ENCODE measurements around the gene ERAP2. TPM values are rescaled to one million over a fixed set of nuclear protein-coding genes. Genes with fewer than 3 reads are reported as not detected.
A peak's percentile ranks its signal among the peaks of the same experiment; 100 is the strongest.

Gene ERAP2
- polyA plus RNA-seq (2013, experiment 1 of 2): not detected
- not detected for polyA plus RNA-seq (2013, experiment 2 of 2)

- no peak for DNase-seq (ENCODE audit: low spot score)
- peak within 1 kb of the TSS; percentile 79 for H2AFZ ChIP-seq (ENCODE audit: low read length)
- no peak within 1 kb of the TSS for H3K4me3 ChIP-seq (ENCODE audit: low read length in 2 of 2)
- H3K4ac ChIP-seq (ENCODE audit: low read length): no peak within 1 kb of the TSS
- H3K27me3 ChIP-seq (ENCODE audit: control insufficient read depth in 3 of 3, insufficient read depth in 3 of 3, low read depth in 1 of 3, low read length in 3 of 3): no peaks in the 10 kb centered on the region
- WGBS, 2 donors (ENCODE audit: extremely low coverage in 2 of 2, insufficient read length in 2 of 2, insufficient replicate concordance in 1 of 2): no CpG with 5 or more reads among the region's 6 CpGs
- H3K9ac ChIP-seq (ENCODE audit: low read depth, low read length, poor library complexity): no peak within 1 kb of the TSS
- no peak within 1 kb of the TSS for H3K14ac ChIP-seq (ENCODE audit: low read length)
- H3K79me1 ChIP-seq (ENCODE audit: low read depth, low read length): no peaks in the 10 kb centered on the region
- no peaks in the 10 kb centered on the region for H3K9me3 ChIP-seq (replicated peaks in 1 of 2; ENCODE audit: control insufficient read depth in 2 of 2, insufficient read depth in 1 of 2, low read depth in 1 of 2, low read length in 2 of 2)
- H2BK15ac ChIP-seq (ENCODE audit: low read length): no peak within 1 kb of the TSS
- H2BK120ac ChIP-seq (ENCODE audit: low read depth, low read length): no peak within 1 kb of the TSS
- no peak within 1 kb of the TSS for H3K4me2 ChIP-seq (ENCODE audit: insufficient read depth, low read length, poor library complexity, severe bottlenecking)
- H3K27ac ChIP-seq (replicated peaks; ENCODE audit: low read length): no peak within 1 kb of the TSS
- H4K8ac ChIP-seq (ENCODE audit: low read depth, low read length): no peak within 1 kb of the TSS
- no peak within 1 kb of the TSS for H3K18ac ChIP-seq (ENCODE audit: low read length)
- H2BK5ac ChIP-seq (ENCODE audit: low read length): no peak within 1 kb of the TSS
- H3K23ac ChIP-seq (ENCODE audit: low read depth, low read length, poor library complexity): no peak within 1 kb of the TSS
- H3K36me3 ChIP-seq (replicated peaks in 1 of 2; ENCODE audit: control insufficient read depth in 2 of 2, insufficient read depth in 2 of 2, low read length in 2 of 2): no peaks in the 10 kb centered on the region
- no peak within 1 kb of the TSS for H4K91ac ChIP-seq (ENCODE audit: low read depth, low read length, poor library complexity)
- peaks cover 2 to 9% of the 10 kb centered on the region in 2 donors for H3K4me1 ChIP-seq (ENCODE audit: control insufficient read depth in 2 of 2, insufficient read depth in 1 of 2, low read depth in 1 of 2, low read length in 2 of 2)
- H2BK12ac ChIP-seq (ENCODE audit: low read length): no peak within 1 kb of the TSS
- H2AK5ac ChIP-seq (ENCODE audit: low read depth, low read length): no peak within 1 kb of the TSS
Observed at GRCh38 chr5:96876292-96876850, at the start of gene ERAP2. TSS of gene ERAP2 (plus strand) at chr5:96876500. CDS start at chr5:96879686, 3,186 bp downstream.

- Histone ChIP-seq H2BK15ac (ENCODE audit: low read length) (no peak overlapping the region), H3K79me1 (ENCODE audit: low read depth, low read length) (no peaks in the 10 kb centered on the region), H3K18ac (ENCODE audit: low read length) (no peak overlapping the region), H2AFZ (ENCODE audit: low read length) (no peak overlapping the region), H3K4me3 (ENCODE audit: low read length in 2 of 2) (no peak overlapping the region), H3K9me3 (replicated peaks in 1 of 2; ENCODE audit: control insufficient read depth in 2 of 2, insufficient read depth in 1 of 2, low read depth in 1 of 2, low read length in 2 of 2) (no peaks in the 10 kb centered on the region), H2BK12ac (ENCODE audit: low read length) (no peak overlapping the region), H3K27me3 (ENCODE audit: control insufficient read depth in 3 of 3, insufficient read depth in 3 of 3, low read depth in 1 of 3, low read length in 3 of 3) (no peaks in the 10 kb centered on the region), H3K36me3 (replicated peaks in 1 of 2; ENCODE audit: control insufficient read depth in 2 of 2, insufficient read depth in 2 of 2, low read length in 2 of 2) (no peaks in the 10 kb centered on the region), H3K4me1 (ENCODE audit: control insufficient read depth in 2 of 2, insufficient read depth in 1 of 2, low read depth in 1 of 2, low read length in 2 of 2) (no peaks in the 10 kb centered on the region), H3K27ac (replicated peaks; ENCODE audit: low read length) (no peak overlapping the region), H2BK5ac (ENCODE audit: low read length) (no peak overlapping the region), H2AK5ac (ENCODE audit: low read depth, low read length) (no peak overlapping the region), H2BK120ac (ENCODE audit: low read depth, low read length) (no peak overlapping the region), H4K8ac (ENCODE audit: low read depth, low read length) (no peak overlapping the region), H4K91ac (ENCODE audit: low read depth, low read length, poor library complexity) (no peak overlapping the region), H3K4ac (ENCODE audit: low read length) (no peak overlapping the region), H3K14ac (ENCODE audit: low read length) (no peak overlapping the region), H3K23ac (ENCODE audit: low read depth, low read length, poor library complexity) (no peak overlapping the region), H3K4me2 (ENCODE audit: insufficient read depth, low read length, poor library complexity, severe bottlenecking) (no peak overlapping the region), H3K9ac (ENCODE audit: low read depth, low read length, poor library complexity) (no peak overlapping the region)
- no CpG with 5 or more reads among the region's 6 CpGs for WGBS, 2 donors (ENCODE audit: extremely low coverage in 2 of 2, insufficient read length in 2 of 2, insufficient replicate concordance in 1 of 2)
- DNase-seq (ENCODE audit: low spot score): no peak
Observed at GRCh38 chr5:96829297-96829696, 47.0 kb upstream of the ERAP2 start.

GRCh38 chr5:96834016-96834415, 42.3 kb upstream of the ERAP2 start:
- H3K4me1 ChIP-seq (ENCODE audit: control insufficient read depth in 2 of 2, insufficient read depth in 1 of 2, low read depth in 1 of 2, low read length in 2 of 2): no peaks in the 10 kb centered on the region
- no peak overlapping the region for H3K4me3 ChIP-seq (ENCODE audit: low read length in 2 of 2)
- WGBS, 2 donors (ENCODE audit: extremely low coverage in 2 of 2, insufficient read length in 2 of 2, insufficient replicate concordance in 1 of 2): no CpG with 5 or more reads among the region's 3 CpGs
- no peak overlapping the region for H4K8ac ChIP-seq (ENCODE audit: low read depth, low read length)
- H2BK12ac ChIP-seq (ENCODE audit: low read length): no peak overlapping the region
- H2BK120ac ChIP-seq (ENCODE audit: low read depth, low read length): no peak overlapping the region
- no peak overlapping the region for H2BK15ac ChIP-seq (ENCODE audit: low read length)
- H2AK5ac ChIP-seq (ENCODE audit: low read depth, low read length): no peak overlapping the region
- H3K18ac ChIP-seq (ENCODE audit: low read length): no peak overlapping the region
- H3K27me3 ChIP-seq (ENCODE audit: control insufficient read depth in 3 of 3, insufficient read depth in 3 of 3, low read depth in 1 of 3, low read length in 3 of 3): peaks cover 0 to 4% (median 0%) of the 10 kb centered on the region in 3 experiments
- no peak overlapping the region for H3K4me2 ChIP-seq (ENCODE audit: insufficient read depth, low read length, poor library complexity, severe bottlenecking)
- H4K91ac ChIP-seq (ENCODE audit: low read depth, low read length, poor library complexity): no peak overlapping the region
- no peak overlapping the region for H2BK5ac ChIP-seq (ENCODE audit: low read length)
- H3K14ac ChIP-seq (ENCODE audit: low read length): no peak overlapping the region
- no peak overlapping the region for H3K9ac ChIP-seq (ENCODE audit: low read depth, low read length, poor library complexity)
- H3K4ac ChIP-seq (ENCODE audit: low read length): no peak overlapping the region
- no peak overlapping the region for H3K23ac ChIP-seq (ENCODE audit: low read depth, low read length, poor library complexity)
- no peak overlapping the region for H2AFZ ChIP-seq (ENCODE audit: low read length)
- DNase-seq (ENCODE audit: low spot score): no peak
- no peaks in the 10 kb centered on the region for H3K36me3 ChIP-seq (replicated peaks in 1 of 2; ENCODE audit: control insufficient read depth in 2 of 2, insufficient read depth in 2 of 2, low read length in 2 of 2)
- H3K9me3 ChIP-seq (replicated peaks in 1 of 2; ENCODE audit: control insufficient read depth in 2 of 2, insufficient read depth in 1 of 2, low read depth in 1 of 2, low read length in 2 of 2): no peaks in the 10 kb centered on the region
- H3K79me1 ChIP-seq (ENCODE audit: low read depth, low read length): no peaks in the 10 kb centered on the region
- no peak overlapping the region for H3K27ac ChIP-seq (replicated peaks; ENCODE audit: low read length)

- no peak overlapping the region for H3K9ac ChIP-seq (ENCODE audit: low read depth, low read length, poor library complexity)
- no CpG with 5 or more reads among the region's 2 CpGs for WGBS, 2 donors (ENCODE audit: extremely low coverage in 2 of 2, insufficient read length in 2 of 2, insufficient replicate concordance in 1 of 2)
- H2BK120ac ChIP-seq (ENCODE audit: low read depth, low read length): no peak overlapping the region
- H2BK12ac ChIP-seq (ENCODE audit: low read length): no peak overlapping the region
- H3K27ac ChIP-seq (replicated peaks; ENCODE audit: low read length): no peak overlapping the region
- DNase-seq (ENCODE audit: low spot score): no peak
- H2AFZ ChIP-seq (ENCODE audit: low read length): no peak overlapping the region
- H2BK15ac ChIP-seq (ENCODE audit: low read length): no peak overlapping the region
- H3K18ac ChIP-seq (ENCODE audit: low read length): no peak overlapping the region
- H3K4me1 ChIP-seq (ENCODE audit: control insufficient read depth in 2 of 2, insufficient read depth in 1 of 2, low read depth in 1 of 2, low read length in 2 of 2): no peaks in the 10 kb centered on the region
- peaks cover 0 to 4% (median 0%) of the 10 kb centered on the region in 3 experiments for H3K27me3 ChIP-seq (ENCODE audit: control insufficient read depth in 3 of 3, insufficient read depth in 3 of 3, low read depth in 1 of 3, low read length in 3 of 3)
- H3K14ac ChIP-seq (ENCODE audit: low read length): no peak overlapping the region
- no peak overlapping the region for H2BK5ac ChIP-seq (ENCODE audit: low read length)
- no peaks in the 10 kb centered on the region for H3K36me3 ChIP-seq (replicated peaks in 1 of 2; ENCODE audit: control insufficient read depth in 2 of 2, insufficient read depth in 2 of 2, low read length in 2 of 2)
- H4K8ac ChIP-seq (ENCODE audit: low read depth, low read length): no peak overlapping the region
- no peak overlapping the region for H3K4me2 ChIP-seq (ENCODE audit: insufficient read depth, low read length, poor library complexity, severe bottlenecking)
- H3K23ac ChIP-seq (ENCODE audit: low read depth, low read length, poor library complexity): no peak overlapping the region
- H4K91ac ChIP-seq (ENCODE audit: low read depth, low read length, poor library complexity): no peak overlapping the region
- no peak overlapping the region for H3K4me3 ChIP-seq (ENCODE audit: low read length in 2 of 2)
- no peaks in the 10 kb centered on the region for H3K9me3 ChIP-seq (replicated peaks in 1 of 2; ENCODE audit: control insufficient read depth in 2 of 2, insufficient read depth in 1 of 2, low read depth in 1 of 2, low read length in 2 of 2)
- H3K79me1 ChIP-seq (ENCODE audit: low read depth, low read length): no peaks in the 10 kb centered on the region
- H3K4ac ChIP-seq (ENCODE audit: low read length): no peak overlapping the region
- no peak overlapping the region for H2AK5ac ChIP-seq (ENCODE audit: low read depth, low read length)
Observed at GRCh38 chr5:96835791-96836191, 40.5 kb upstream of the ERAP2 start.
